Fibroblast of peridontal ligament (primary cell): ENCODE data around the gene KDF1.
A peak's percentile ranks its signal among the peaks of the same experiment; 100 is the strongest.
"Not testable (repeated sequence)": the region's sequence is repeated elsewhere in the genome, so short reads cannot be mapped to it uniquely, and the experiment has no call there.

ENCODE experiments used
- DNase-seq: peaks from one replicate; pipeline ENCODE4 v3.0.0-alpha.2; 2010; ENCODE audit errors: extremely low read depth

The KDF1 gene

GRCh38 chr1:26994020-26994786 is 33.9 kb upstream of the KDF1 start:
- no peak for DNase-seq

GRCh38 chr1:26993237-26994019 is 33.2 kb upstream of the KDF1 start, which contains the start of gene TRNP1:
Gene TRNP1 (plus strand): TSS chr1:26993692. CDS start chr1:26993787, 95 bp downstream.
- peak; percentile 52 for DNase-seq

GRCh38 chr1:26991310-26992116 is 31.2 kb upstream of the KDF1 start:
- no peak for DNase-seq

- not testable (repeated sequence) for DNase-seq
These were observed 29.3 kb upstream of the KDF1 start for GRCh38 chr1:26989403-26990109.

GRCh38 chr1:26986658-26987057 is 26.4 kb upstream of the KDF1 start:
- no peak for DNase-seq

GRCh38 chr1:26984291-26984690 is 24.0 kb upstream of the KDF1 start:
- DNase-seq: no peak

- DNase-seq: no peak
These were observed 23.6 kb upstream of the KDF1 start for GRCh38 chr1:26983863-26984262.

GRCh38 chr1:26981146-26981846 is 21.0 kb upstream of the KDF1 start:
- no peak for DNase-seq

GRCh38 chr1:26978901-26979300 is 18.6 kb upstream of the KDF1 start:
- DNase-seq: no peak

- DNase-seq: no peak
These were observed 16.6 kb upstream of the KDF1 start for GRCh38 chr1:26976621-26977510.

GRCh38 chr1:26972821-26973220 is 12.6 kb upstream of the KDF1 start:
- DNase-seq: no peak

- DNase-seq: no peak
These were observed 12.1 kb upstream of the KDF1 start for GRCh38 chr1:26972390-26972789.

- no peak for DNase-seq
These were observed 11.3 kb upstream of the KDF1 start for GRCh38 chr1:26971590-26971989.

- DNase-seq: no peak
These were observed 10.5 kb upstream of the KDF1 start for GRCh38 chr1:26970810-26971209.

GRCh38 chr1:26965628-26966027 is 5.4 kb upstream of the KDF1 start:
- no peak for DNase-seq

GRCh38 chr1:26965213-26965612 is 4.9 kb upstream of the KDF1 start:
- no peak for DNase-seq

GRCh38 chr1:26961826-26962225 is 1.6 kb upstream of the KDF1 start:
- peak; percentile 81 for DNase-seq

GRCh38 chr1:26960625-26960966 is 328 bp upstream of the KDF1 start:
- DNase-seq: no peak

GRCh38 chr1:26959270-26959669 is 998 bp downstream of the KDF1 start:
- DNase-seq: no peak

GRCh38 chr1:26957306-26957705 is 3.0 kb downstream of the KDF1 start:
- no peak for DNase-seq
